ENCODE measurements around the gene TIMD4.
A peak's percentile ranks its signal among the peaks of the same experiment; 100 is the strongest.

Gene TIMD4

DNA sequence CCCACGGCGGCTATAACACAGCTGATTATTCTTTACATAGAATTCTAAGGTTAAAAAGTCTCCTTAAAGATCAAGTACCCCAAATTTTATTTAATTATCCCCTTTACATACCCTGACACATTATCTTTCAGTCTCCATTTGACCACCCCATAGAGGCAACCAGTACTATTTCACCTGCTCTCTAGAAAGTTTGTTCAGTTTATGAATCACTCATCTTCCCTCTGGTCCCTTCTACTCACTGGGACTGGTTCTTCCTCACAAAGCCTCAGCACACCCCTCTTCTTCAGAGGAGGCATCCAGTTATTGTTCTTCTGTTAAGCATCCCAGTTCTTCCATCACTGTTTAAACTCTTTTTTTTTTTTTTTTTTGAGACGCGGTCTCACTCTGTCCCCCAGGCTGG lies 70.2 kb downstream of the TIMD4 start:
- no peak overlapping the region for H3K4me3 ChIP-seq (ENCODE audit: low read depth, low read length)
- TF ChIP-seq, protein P1, sequence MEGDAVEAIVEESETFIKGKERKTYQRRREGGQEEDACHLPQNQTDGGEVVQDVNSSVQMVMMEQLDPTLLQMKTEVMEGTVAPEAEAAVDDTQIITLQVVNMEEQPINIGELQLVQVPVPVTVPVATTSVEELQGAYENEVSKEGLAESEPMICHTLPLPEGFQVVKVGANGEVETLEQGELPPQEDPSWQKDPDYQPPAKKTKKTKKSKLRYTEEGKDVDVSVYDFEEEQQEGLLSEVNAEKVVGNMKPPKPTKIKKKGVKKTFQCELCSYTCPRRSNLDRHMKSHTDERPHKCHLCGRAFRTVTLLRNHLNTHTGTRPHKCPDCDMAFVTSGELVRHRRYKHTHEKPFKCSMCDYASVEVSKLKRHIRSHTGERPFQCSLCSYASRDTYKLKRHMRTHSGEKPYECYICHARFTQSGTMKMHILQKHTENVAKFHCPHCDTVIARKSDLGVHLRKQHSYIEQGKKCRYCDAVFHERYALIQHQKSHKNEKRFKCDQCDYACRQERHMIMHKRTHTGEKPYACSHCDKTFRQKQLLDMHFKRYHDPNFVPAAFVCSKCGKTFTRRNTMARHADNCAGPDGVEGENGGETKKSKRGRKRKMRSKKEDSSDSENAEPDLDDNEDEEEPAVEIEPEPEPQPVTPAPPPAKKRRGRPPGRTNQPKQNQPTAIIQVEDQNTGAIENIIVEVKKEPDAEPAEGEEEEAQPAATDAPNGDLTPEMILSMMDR (IDR thresholded peaks at IDR 0.05; ENCODE audit: borderline replicate concordance, insufficient read depth, low read depth, low read length), result no peak

DNA sequence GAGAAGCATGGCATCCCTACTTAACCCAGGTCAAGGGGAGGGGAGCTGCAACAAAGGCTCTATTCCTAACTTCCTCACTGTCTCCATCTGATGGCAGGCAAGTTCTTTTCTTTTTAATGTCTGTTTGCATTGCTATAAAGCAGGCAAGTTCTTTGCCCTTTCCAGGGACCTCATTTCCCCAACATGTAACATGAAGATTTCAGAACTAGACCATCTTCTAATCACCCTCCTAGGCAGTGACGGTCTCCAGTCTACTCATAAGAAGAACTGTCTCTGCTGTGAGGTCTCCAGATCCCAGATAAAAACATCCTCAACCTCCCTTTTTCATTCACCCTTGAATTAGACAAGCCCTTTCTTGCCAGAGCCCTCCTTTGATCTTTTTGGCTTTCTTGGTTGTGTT lies 70.8 kb downstream of the TIMD4 start:
- H3K4me3 ChIP-seq (ENCODE audit: low read depth, low read length), result no peak overlapping the region
- TF ChIP-seq, protein P1 (IDR thresholded peaks at IDR 0.05; ENCODE audit: borderline replicate concordance, insufficient read depth, low read depth, low read length), result 0 out of 2 replicates have a peak, but pooled peaks have one; percentile 9

DNA sequence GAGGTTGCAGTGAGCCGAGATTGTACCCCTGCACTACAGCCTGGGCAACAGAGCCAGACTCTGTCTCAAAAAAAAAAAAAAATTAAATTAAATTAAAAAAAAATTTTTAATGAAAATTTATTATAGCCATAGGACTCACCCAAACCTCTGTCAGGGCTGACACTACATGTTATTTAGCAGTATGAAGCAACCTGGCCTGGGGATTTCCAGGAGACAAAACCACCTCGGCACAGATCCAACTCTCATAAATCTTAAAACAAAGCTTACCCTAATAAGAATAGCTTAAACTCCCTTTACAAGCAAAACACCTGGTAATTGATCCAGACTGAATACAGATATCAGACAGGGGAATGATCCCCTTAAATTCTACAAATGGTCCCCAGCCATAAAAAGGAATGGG lies 74.5 kb downstream of the TIMD4 start:
- TF ChIP-seq, protein P1 (IDR thresholded peaks at IDR 0.05; ENCODE audit: borderline replicate concordance, insufficient read depth, low read depth, low read length), result no peak
- no peak overlapping the region for H3K4me3 ChIP-seq (ENCODE audit: low read depth, low read length)

DNA sequence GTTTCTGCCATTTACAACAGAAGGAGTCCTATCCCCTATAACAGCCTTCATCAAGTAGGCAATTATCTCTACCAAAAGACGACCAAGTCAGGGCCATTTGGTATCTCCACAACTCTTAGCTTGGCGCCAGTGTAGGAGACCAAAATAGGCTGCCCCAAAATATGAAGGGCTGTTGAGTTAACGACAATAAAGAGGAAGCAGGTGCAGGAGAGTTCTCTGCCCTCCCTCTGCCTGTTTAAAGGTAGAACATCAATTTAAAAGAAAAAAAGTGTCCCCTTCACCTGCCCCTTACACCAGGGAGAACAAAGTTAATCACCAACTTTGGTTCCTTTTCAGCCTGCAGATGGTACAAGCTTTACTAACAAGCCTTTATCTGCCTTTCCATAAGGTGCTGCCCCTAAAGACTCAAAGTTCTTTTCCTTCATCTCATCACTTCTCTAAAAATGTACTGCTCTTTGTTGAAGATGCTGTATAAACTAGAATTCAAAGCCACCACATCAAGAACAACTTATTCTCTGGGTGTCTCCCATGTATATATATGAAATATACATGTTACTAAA lies 79.6 kb downstream of the TIMD4 start:
- TF ChIP-seq, protein P1 (IDR thresholded peaks at IDR 0.05; ENCODE audit: borderline replicate concordance, insufficient read depth, low read depth, low read length), result no peak
- no peak overlapping the region for H3K4me3 ChIP-seq (ENCODE audit: low read depth, low read length)

DNA sequence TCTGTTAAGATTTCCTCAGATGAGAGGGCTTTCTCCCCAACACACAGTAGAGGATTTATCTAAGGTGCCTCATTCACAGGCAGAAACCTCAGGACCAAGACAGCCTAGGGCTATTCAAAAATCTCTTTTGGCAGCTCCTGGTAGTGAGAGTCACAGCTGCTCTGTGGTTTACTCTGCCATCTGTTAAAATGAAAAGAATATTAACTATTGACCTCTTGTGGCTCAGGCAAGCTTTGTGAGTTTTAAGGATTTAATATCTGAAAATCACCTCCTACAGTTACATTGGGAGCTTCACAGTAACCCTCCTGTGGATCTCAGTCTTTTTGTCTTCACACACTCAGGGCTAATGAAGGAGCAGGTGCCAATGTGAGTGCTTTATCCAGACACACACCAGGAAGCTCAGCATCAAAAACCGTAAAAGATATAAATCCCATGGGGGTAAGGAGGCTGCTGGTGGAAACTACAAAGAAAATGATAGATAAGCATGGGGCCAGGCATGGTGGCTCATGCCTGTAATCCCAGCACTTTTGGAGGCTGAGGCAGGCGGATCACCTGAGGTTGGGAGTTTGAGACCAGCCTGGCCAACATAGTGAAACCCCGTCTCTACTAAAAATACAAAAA lies 83.3 kb downstream of the TIMD4 start:
- no peak overlapping the region for H3K4me3 ChIP-seq (ENCODE audit: low read depth, low read length)
- TF ChIP-seq, protein P1 (IDR thresholded peaks at IDR 0.05; ENCODE audit: borderline replicate concordance, insufficient read depth, low read depth, low read length), result no peak

DNA sequence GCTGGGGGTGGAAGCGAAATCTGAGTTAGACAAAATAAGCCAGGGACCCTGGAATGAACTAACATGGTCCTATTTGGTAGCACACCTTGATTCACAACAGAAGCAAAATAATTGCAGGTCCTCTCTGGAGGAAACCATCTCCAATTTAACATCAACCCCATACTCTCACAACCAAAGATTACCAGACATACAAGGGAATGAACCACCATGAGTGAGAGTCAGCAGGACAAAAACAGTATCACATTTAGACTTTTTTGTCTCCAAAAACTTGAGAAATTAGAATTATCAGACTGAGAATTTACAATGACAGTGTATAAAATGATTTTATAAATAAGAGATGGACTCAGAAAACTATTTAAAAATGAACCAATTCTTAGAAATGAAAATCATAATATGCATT lies 91.8 kb downstream of the TIMD4 start:
- TF ChIP-seq, protein P1 (IDR thresholded peaks at IDR 0.05; ENCODE audit: borderline replicate concordance, insufficient read depth, low read depth, low read length), result no peak
- no peak overlapping the region for H3K4me3 ChIP-seq (ENCODE audit: low read depth, low read length)

DNA sequence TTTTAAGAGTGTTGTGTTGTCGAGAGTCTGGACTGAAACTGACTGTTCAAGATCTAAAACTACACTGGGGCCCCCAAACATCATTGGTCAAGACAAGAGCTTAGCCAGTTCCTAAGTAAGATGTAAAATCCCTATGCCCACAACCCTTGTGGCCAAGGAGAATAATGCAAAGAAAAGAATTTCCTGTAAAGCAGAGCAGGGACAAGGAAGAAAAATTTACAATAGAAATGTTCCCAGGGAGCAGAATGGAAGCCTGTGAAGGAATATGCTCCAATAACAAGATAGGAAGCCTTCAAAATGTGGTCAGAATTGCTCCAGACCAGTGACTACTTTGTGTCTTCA lies 92.6 kb downstream of the TIMD4 start:
- no peak overlapping the region for H3K4me3 ChIP-seq (ENCODE audit: low read depth, low read length)
- TF ChIP-seq, protein P1 (IDR thresholded peaks at IDR 0.05; ENCODE audit: borderline replicate concordance, insufficient read depth, low read depth, low read length), result no peak

All from GM12875 (cell line).